GM19467 (cell line): ENCODE measurements around the gene TECPR2.
"Not testable (repeated sequence)": the region's sequence is repeated elsewhere in the genome, so short reads cannot be mapped to it uniquely, and the experiment has no call there.

Experiments
- ATAC-seq: cut with Tn5 transposase; IDR thresholded peaks from one replicate; pipeline ENCODE4 v1.9.1; 2021; ENCODE audit warnings: mild to moderate bottlenecking, moderate library complexity; ENCODE audit not compliant: unreplicated experiment

TECPR2 gene

GRCh38 chr14:102524451-102525218, 161.9 kb downstream of the TECPR2 start:
- ATAC-seq, result peak; percentile 96

- ATAC-seq, result peak; percentile 14
Measured at GRCh38 chr14:102525219-102525928, 162.6 kb downstream of the TECPR2 start.

GRCh38 chr14:102525929-102526497, 163.3 kb downstream of the TECPR2 start:
- no peak for ATAC-seq

- no peak for ATAC-seq
Measured at GRCh38 chr14:102528431-102529170, 165.9 kb downstream of the TECPR2 start.

GRCh38 chr14:102530828-102531478, 168.2 kb downstream of the TECPR2 start:
- no peak for ATAC-seq

- ATAC-seq, result no peak
Measured at GRCh38 chr14:102532204-102532658, 169.5 kb downstream of the TECPR2 start.

GRCh38 chr14:102537981-102538601, 175.3 kb downstream of the TECPR2 start:
- ATAC-seq, result no peak

- ATAC-seq, result no peak
Measured at GRCh38 chr14:102538602-102539543, 176.1 kb downstream of the TECPR2 start.

GRCh38 chr14:102539544-102540314, 177.0 kb downstream of the TECPR2 start:
- no peak for ATAC-seq

GRCh38 chr14:102540315-102541028, 177.7 kb downstream of the TECPR2 start:
- no peak for ATAC-seq

- ATAC-seq, result not testable (repeated sequence)
Measured at GRCh38 chr14:102541029-102541491, 178.3 kb downstream of the TECPR2 start.

- no peak for ATAC-seq
Measured at GRCh38 chr14:102541771-102542170, 179.0 kb downstream of the TECPR2 start.

GRCh38 chr14:102544046-102544746, 181.5 kb downstream of the TECPR2 start:
- no peak for ATAC-seq

GRCh38 chr14:102544747-102545460, 182.2 kb downstream of the TECPR2 start:
- no peak for ATAC-seq

- ATAC-seq, result no peak
Measured at GRCh38 chr14:102545461-102546265, 182.9 kb downstream of the TECPR2 start.
